ENCODE results near the gene PSAT1. TPM values are rescaled to one million over a fixed set of nuclear protein-coding genes. Genes with fewer than 3 reads are reported as not detected.

Gene PSAT1
- total RNA-seq, 1 experiment from 2014 or later: 215 TPM

- Histone ChIP-seq H3K14ac (ENCODE audit: insufficient read depth, low read length) (peak overlapping the region; percentile 85), H3K27ac (ENCODE audit: insufficient read length, low read depth, low read length) (peak overlapping the region; percentile 66), H2BK20ac (ENCODE audit: low read depth, low read length, poor library complexity, severe bottlenecking) (no peak overlapping the region), H2BK120ac (ENCODE audit: low read depth, low read length, poor library complexity, severe bottlenecking) (peak overlapping the region; percentile 61), H4K91ac (ENCODE audit: insufficient read length, low read depth, low read length) (no peak overlapping the region), H3K9ac (ENCODE audit: extremely low read depth, insufficient read length, low read length) (peak overlapping the region; percentile 81), H3K4me2 (ENCODE audit: insufficient read depth, insufficient read length, low read length) (peak overlapping the region; percentile 84), H3K27me3 (ENCODE audit: insufficient read depth, low read length) (no peaks in the 10 kb centered on the region), H3K23ac (ENCODE audit: insufficient read length, low read depth, low read length) (no peak overlapping the region), H2BK15ac (ENCODE audit: low read depth, low read length) (0 out of 2 replicates have a peak overlapping the region, but pooled peaks have one; percentile 38), H3K56ac (ENCODE audit: insufficient read length, low read depth, low read length) (no peak overlapping the region), H2AK5ac (ENCODE audit: insufficient read length, low read length) (no peak overlapping the region), H3K79me1 (ENCODE audit: insufficient read depth, low read depth, low read length, poor library complexity, severe bottlenecking) (peaks cover 4% of the 10 kb centered on the region), H3K79me2 (ENCODE audit: insufficient read depth, low read length) (peaks cover 20% of the 10 kb centered on the region; the same call in 1 of the 2 replicates), H4K8ac (replicated peaks; ENCODE audit: insufficient read length, low read depth, low read length) (no peak overlapping the region), H3K4me1 (ENCODE audit: insufficient read depth, low read length) (no peaks in the 10 kb centered on the region), H3K4ac (ENCODE audit: low read depth, low read length) (peak overlapping the region; percentile 90; the same call in 1 of the 2 replicates), H3K18ac (ENCODE audit: insufficient read length, low read depth, low read length) (peak overlapping the region; percentile 94), H2BK5ac (ENCODE audit: insufficient read length, low read length) (no peak overlapping the region), H2AFZ (ENCODE audit: low read length) (peak overlapping the region; percentile 41), H3K9me3 (ENCODE audit: control insufficient read depth, low read depth, low read length) (no peaks in the 10 kb centered on the region), H4K5ac (ENCODE audit: insufficient read length, low read depth, low read length) (peak overlapping the region; percentile 10), H3T11ph (ENCODE audit: low read length) (peak overlapping the region; percentile 92), H2BK12ac (ENCODE audit: insufficient read length, low read depth, low read length) (peak overlapping the region; percentile 6), H3K23me2 (ENCODE audit: insufficient read length, low read depth, low read length, poor library complexity, severe bottlenecking) (peaks cover 13% of the 10 kb centered on the region), H4K20me1 (ENCODE audit: control insufficient read depth, insufficient read depth, insufficient read length) (no peaks in the 10 kb centered on the region)
- Mint-ChIP-seq H3K36me3 (ENCODE audit: insufficient read depth in 1 of 3, low read depth in 3 of 3) (peaks cover 21 to 33% (median 33%) of the 10 kb centered on the region in 3 experiments), H3K27ac (peak overlapping the region; percentile 98 to 99 (median 99)), H3K4me3 (peak overlapping the region; percentile 96 to 99), H3K4me1 (peaks cover 27% of the 10 kb centered on the region in 2 experiments), H3K9me3 (peaks cover 0 to 3% of the 10 kb centered on the region in 2 experiments; a peak in 2 of 5 replicates), H3K27me3 (ENCODE audit: low read depth) (no peaks in the 10 kb centered on the region; the same call in 1 of the 2 replicates)
- TF ChIP-seq, protein P1, sequence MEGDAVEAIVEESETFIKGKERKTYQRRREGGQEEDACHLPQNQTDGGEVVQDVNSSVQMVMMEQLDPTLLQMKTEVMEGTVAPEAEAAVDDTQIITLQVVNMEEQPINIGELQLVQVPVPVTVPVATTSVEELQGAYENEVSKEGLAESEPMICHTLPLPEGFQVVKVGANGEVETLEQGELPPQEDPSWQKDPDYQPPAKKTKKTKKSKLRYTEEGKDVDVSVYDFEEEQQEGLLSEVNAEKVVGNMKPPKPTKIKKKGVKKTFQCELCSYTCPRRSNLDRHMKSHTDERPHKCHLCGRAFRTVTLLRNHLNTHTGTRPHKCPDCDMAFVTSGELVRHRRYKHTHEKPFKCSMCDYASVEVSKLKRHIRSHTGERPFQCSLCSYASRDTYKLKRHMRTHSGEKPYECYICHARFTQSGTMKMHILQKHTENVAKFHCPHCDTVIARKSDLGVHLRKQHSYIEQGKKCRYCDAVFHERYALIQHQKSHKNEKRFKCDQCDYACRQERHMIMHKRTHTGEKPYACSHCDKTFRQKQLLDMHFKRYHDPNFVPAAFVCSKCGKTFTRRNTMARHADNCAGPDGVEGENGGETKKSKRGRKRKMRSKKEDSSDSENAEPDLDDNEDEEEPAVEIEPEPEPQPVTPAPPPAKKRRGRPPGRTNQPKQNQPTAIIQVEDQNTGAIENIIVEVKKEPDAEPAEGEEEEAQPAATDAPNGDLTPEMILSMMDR (conservative IDR thresholded peaks at IDR 0.05): no peak
- WGBS (ENCODE audit: extremely low coverage, insufficient read length, low lambda C conversion rate): no CpG with 5 or more reads among the region's 32 CpGs
- DNase-seq: peak; percentile 61
Observed at GRCh38 chr9:78296201-78296892, 578 bp upstream of the PSAT1 start.
